ENCODE measurements around the gene ITGA2B. TPM values are rescaled to one million over a fixed set of nuclear protein-coding genes. Genes with fewer than 3 reads are reported as not detected.

Gene ITGA2B
- polyA plus RNA-seq, 1 experiment = 0.15 TPM

GRCh38 chr17:44378171-44378705, 11.2 kb downstream of the ITGA2B start:
- CTCF ChIA-PET = no interaction called here
- TF ChIP-seq, protein P1, sequence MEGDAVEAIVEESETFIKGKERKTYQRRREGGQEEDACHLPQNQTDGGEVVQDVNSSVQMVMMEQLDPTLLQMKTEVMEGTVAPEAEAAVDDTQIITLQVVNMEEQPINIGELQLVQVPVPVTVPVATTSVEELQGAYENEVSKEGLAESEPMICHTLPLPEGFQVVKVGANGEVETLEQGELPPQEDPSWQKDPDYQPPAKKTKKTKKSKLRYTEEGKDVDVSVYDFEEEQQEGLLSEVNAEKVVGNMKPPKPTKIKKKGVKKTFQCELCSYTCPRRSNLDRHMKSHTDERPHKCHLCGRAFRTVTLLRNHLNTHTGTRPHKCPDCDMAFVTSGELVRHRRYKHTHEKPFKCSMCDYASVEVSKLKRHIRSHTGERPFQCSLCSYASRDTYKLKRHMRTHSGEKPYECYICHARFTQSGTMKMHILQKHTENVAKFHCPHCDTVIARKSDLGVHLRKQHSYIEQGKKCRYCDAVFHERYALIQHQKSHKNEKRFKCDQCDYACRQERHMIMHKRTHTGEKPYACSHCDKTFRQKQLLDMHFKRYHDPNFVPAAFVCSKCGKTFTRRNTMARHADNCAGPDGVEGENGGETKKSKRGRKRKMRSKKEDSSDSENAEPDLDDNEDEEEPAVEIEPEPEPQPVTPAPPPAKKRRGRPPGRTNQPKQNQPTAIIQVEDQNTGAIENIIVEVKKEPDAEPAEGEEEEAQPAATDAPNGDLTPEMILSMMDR (IDR thresholded peaks at IDR 0.05; ENCODE audit: low read depth, low read length) = no peak
- Histone ChIP-seq H3K9me3 (ENCODE audit: control insufficient read depth, insufficient read depth, low read length) (no peaks in the 10 kb centered on the region; the same call in 1 of the 2 replicates), H3K27me3 (ENCODE audit: control insufficient read depth, insufficient read depth, low read length) (peaks cover 16% of the 10 kb centered on the region), H3K27ac (ENCODE audit: low read depth, low read length) (no peak overlapping the region), H3K4me3 (ENCODE audit: low read depth, low read length) (no peak overlapping the region)
- POLR2A ChIA-PET = no interaction called here
- no peak for DNase-seq (ENCODE audit: low read depth, low spot score)

- TF ChIP-seq, protein P1 (IDR thresholded peaks at IDR 0.05; ENCODE audit: low read depth, low read length) = no peak
- POLR2A ChIA-PET = no interaction called here
These were observed 12.7 kb downstream of the ITGA2B start for GRCh38 chr17:44376779-44377178.

GRCh38 chr17:44376124-44376523, 13.3 kb downstream of the ITGA2B start:
- no peak for DNase-seq (ENCODE audit: low read depth, low spot score)

More at GRCh38 chr17:44376779-44377178, 12.7 kb downstream of the ITGA2B start:
- Histone ChIP-seq H3K27ac (ENCODE audit: low read depth, low read length) (no peak overlapping the region), H3K27me3 (ENCODE audit: control insufficient read depth, insufficient read depth, low read length) (peaks cover 13% of the 10 kb centered on the region), H3K9me3 (ENCODE audit: control insufficient read depth, insufficient read depth, low read length) (no peaks in the 10 kb centered on the region; the same call in 1 of the 2 replicates), H3K4me3 (ENCODE audit: low read depth, low read length) (no peak overlapping the region)
- CTCF ChIA-PET = interaction anchor here (0.8 to 3.2 kb wide), 2 partner anchors 13 to 167 kb away, joined by 3 to 18 read pairs; partner anchors contain the start of gene FAM171A2
- no peak for DNase-seq (ENCODE audit: low read depth, low spot score)

DNA sequence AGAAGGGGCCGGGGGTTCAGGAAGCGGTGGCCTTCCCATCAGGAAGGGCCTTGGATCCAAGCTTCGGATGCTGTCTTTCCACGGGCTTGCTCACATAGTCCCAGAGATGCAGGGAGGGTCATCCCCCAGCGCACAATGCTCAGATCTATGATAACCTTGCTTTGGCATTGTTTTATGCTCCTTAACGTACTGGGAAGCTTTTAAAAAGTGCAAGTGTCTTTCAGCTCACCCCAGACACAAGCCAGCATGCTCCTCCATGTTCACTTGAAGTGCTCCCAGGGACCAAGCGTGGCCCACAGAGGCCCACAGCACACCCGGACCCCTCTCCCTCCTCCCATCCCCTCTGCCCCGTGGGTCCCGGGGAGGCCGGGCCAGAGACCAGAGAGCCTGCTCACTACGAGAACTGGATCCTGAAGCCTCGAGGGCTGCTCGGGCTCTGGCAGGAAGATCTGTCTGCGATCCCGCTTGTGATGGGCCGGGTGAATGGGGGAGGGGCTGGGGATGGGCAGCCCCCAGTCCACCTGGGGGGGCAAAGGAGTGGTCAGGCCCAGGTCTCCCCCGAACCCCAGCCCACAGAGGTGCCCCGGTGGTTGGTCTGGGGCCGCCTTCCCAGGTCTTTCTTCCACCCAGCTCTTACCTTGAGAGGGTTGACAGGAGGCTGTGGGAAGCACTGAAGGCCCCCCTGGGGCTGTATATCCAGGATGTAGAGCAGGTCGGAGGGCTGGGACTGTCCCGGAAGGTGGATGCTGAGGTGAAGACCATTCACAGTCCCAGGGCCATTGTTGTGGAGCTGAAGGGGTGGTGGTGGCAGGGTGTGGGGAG, 14.0 kb downstream of the ITGA2B start:
- Histone ChIP-seq H3K27me3 (ENCODE audit: control insufficient read depth, insufficient read depth, low read length) (peaks cover 7% of the 10 kb centered on the region), H3K4me3 (ENCODE audit: low read depth, low read length) (no peak overlapping the region), H3K9me3 (ENCODE audit: control insufficient read depth, insufficient read depth, low read length) (no peaks in the 10 kb centered on the region; the same call in 1 of the 2 replicates), H3K27ac (ENCODE audit: low read depth, low read length) (no peak overlapping the region)
- DNase-seq (ENCODE audit: low read depth, low spot score) = no peak
- ChIA-PET POLR2A (interaction anchor here (0.6 kb wide), 1 partner anchor 244 kb away, joined by 3 read pairs; no protein-coding TSS in a partner anchor), CTCF (interaction anchor here (0.5 to 3.2 kb wide), 5 partner anchors 8 to 190 kb away, joined by 3 to 18 read pairs (median 3); partner anchors contain the start of gene FAM171A2)
- TF ChIP-seq, protein P1 (IDR thresholded peaks at IDR 0.05; ENCODE audit: low read depth, low read length) = no peak

More at GRCh38 chr17:44376124-44376523, 13.3 kb downstream of the ITGA2B start:
- ChIA-PET CTCF (interaction anchor here (0.5 to 3.2 kb wide), 5 partner anchors 9 to 191 kb away, joined by 3 to 18 read pairs (median 3); partner anchors contain the start of gene FAM171A2), POLR2A (no interaction called here)
- TF ChIP-seq, protein P1 (IDR thresholded peaks at IDR 0.05; ENCODE audit: low read depth, low read length) = peak; percentile 51
- Histone ChIP-seq H3K9me3 (ENCODE audit: control insufficient read depth, insufficient read depth, low read length) (no peaks in the 10 kb centered on the region; the same call in 1 of the 2 replicates), H3K27me3 (ENCODE audit: control insufficient read depth, insufficient read depth, low read length) (peaks cover 13% of the 10 kb centered on the region), H3K4me3 (ENCODE audit: low read depth, low read length) (no peak overlapping the region), H3K27ac (ENCODE audit: low read depth, low read length) (no peak overlapping the region)
